Sigmoid colon (tissue), 7 donors: ENCODE results near the gene PRPS1L1. TPM values are rescaled to one million over a fixed set of nuclear protein-coding genes. Genes with fewer than 3 reads are reported as not detected.

ENCODE experiments used
- DNase-seq: peaks from one replicate; pipeline ENCODE4 v3.0.0-alpha.2; 2019
- H3K27ac ChIP-seq, 4 donors: fragments of 200-600 bp; sonication (generic); one replicate each; pipeline ENCODE4 v1.5.1; 2016 to 2019; ENCODE audit warnings: mild to moderate bottlenecking in 1 of 4
- H3K27me3 ChIP-seq, 3 donors: fragments of 200-600 bp; sonication (generic); one replicate each; pipeline ENCODE4 v1.5.1; 2019; ENCODE audit warnings: mild to moderate bottlenecking in 1 of 3
- H3K36me3 ChIP-seq, 4 donors: fragments of 200-600 bp; sonication (generic); one replicate each; pipeline ENCODE4 v1.5.1; 2016 to 2019
- H3K4me1 ChIP-seq, 4 donors: fragments of 200-600 bp; sonication (generic); one replicate each; pipeline ENCODE4 v1.5.1; 2017 to 2019
- H3K4me3 ChIP-seq, 4 donors: fragments of 200-600 bp; sonication (generic); one replicate each; pipeline ENCODE4 v1.5.1; 2017 to 2019; ENCODE audit warnings: mild to moderate bottlenecking in 2 of 4, moderate library complexity in 1 of 4
- H3K9me3 ChIP-seq, 4 donors: fragments of 200-600 bp in 3 of 4; sonication (generic) in 3 of 4; one replicate each; pipeline versions ENCODE4 v1.5.1 to v1.6.1; 2013 to 2019
- CTCF ChIP-seq, 4 experiments: fragments of 450-650 bp in 3 of 4; fragments of 200-600 bp in 1 of 4; IDR thresholded peaks; one replicate each; pipeline ENCODE4 v1.5.1; 2016 to 2019; ENCODE audit warnings: antibody characterized with exemption in 4 of 4, mild to moderate bottlenecking in 3 of 4, moderate library complexity in 2 of 4
- EP300 ChIP-seq, 4 donors: sonication (generic); formaldehyde crosslinking; IDR thresholded peaks; one replicate each; pipeline ENCODE4 v1.6.1; 2017; ENCODE audit warnings: antibody characterized with exemption in 4 of 4
- POLR2A ChIP-seq, 2 donors: fragments of 450-650 bp; IDR thresholded peaks; one replicate each; pipeline ENCODE4 v1.6.1; 2016; ENCODE audit warnings: antibody characterized with exemption in 2 of 2, mild to moderate bottlenecking in 2 of 2, moderate library complexity in 2 of 2
- POLR2AphosphoS5 ChIP-seq, 4 donors: sonication (generic); formaldehyde crosslinking; IDR thresholded peaks; one replicate each; pipeline ENCODE4 v1.6.1; 2017; ENCODE audit warnings: antibody characterized with exemption in 4 of 4
- WGBS, 2 donors: extraction: QIAGEN DNeasy Blood & Tissue Kit; methylation state at CpG; one replicate each; pipeline ENCODE4 v1.1.7; 2013; 5-methylcytosine and 5-hydroxymethylcytosine counted together
- intact Hi-C: fragments of 100-400 bp; cut with DNase I; formaldehyde crosslinking; loops from one replicate; pipeline ENCODE4 v1.15.1; 2023
- polyA plus RNA-seq, 3 donors: library from polyadenylated mRNA; stranded (reverse); fragments of 200-250 nt; gene quantifications; one replicate each; pipeline ENCODE4 v1.2.3, GENCODE V29; 2013
- total RNA-seq, 4 donors: library from RNA; depleted of rRNA; stranded (reverse); fragments of >200 nt; gene quantifications; one replicate each; pipeline ENCODE4 v1.1.0, GENCODE V29; 2016
- donor health status: healthy with polysubstance abuse.
- donor health status: Bipolar disorder and iron deficiency.
- donor health status: healthy.

The PRPS1L1 gene
- total and polyA plus RNA-seq, 7 donors, result not detected

DNA sequence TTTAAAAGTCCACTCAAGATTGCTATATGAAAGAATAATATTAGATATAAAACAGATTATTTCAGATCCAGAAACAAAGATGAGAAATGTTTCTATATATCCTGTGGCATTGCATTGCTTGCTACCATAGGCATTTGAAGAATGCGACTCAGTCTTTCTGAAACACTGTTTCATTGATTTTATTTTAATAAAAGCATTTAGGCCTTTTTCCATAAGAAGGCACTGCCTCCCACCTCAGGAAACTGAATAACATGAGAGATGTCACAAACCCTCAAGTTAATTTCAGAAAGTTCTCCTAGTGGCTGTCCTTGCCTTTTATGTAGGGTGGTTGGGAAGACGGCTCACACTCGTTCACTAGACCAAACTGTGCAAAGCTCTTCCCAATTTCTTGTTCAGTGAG is 23.3 kb downstream of the PRPS1L1 start:
- Histone ChIP-seq H3K36me3 (no peaks in the 10 kb centered on the region), H3K4me1 (no peaks in the 10 kb centered on the region)
- WGBS, 2 donors, result 91 to 97% methylated on average over 3 of the region's 3 CpGs

DNA sequence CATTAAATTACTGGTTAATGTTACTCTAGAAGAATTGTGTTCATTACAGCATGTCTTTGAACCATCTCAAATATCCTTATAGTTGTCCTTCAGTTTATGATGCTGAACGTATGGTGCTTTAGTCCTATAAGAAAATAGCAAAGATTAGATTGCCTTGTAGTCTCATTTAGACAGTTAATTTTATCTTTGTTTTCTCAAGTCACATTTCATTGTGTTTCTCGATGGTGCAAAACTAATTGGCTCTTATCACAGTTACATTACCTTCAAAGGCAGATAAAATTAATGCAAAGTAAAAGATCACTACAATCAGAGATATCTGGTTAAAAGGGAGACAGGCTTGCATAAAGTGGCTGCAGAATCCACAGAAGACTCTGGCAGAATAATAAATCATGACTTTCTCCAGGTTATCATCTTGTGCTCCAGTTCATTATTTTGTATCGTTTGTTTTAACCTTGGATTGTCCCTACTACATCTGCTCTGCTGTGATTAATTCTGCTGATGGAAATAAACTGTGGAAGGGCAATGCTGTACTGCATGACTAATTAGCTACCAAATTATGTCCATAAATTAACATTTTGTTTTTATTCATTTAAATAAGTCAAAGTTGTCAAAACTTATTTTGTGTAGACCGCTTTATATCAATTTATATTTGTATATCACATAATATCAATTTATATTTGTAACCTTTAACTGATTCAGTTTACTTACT is 24.2 kb downstream of the PRPS1L1 start:
- no peak for TF ChIP-seq CTCF (IDR thresholded peaks at IDR 0.05)
- TF ChIP-seq POLR2AphosphoS5 (IDR thresholded peaks at IDR 0.05), result no peak
- TF ChIP-seq POLR2A (IDR thresholded peaks at IDR 0.05), result no peak
- TF ChIP-seq EP300 (IDR thresholded peaks at IDR 0.05), result no peak
- DNase-seq, result no peak
- WGBS, 2 donors, result 41 to 75% methylated on average over 4 of the region's 4 CpGs
- Histone ChIP-seq H3K36me3 (no peaks in the 10 kb centered on the region), H3K9me3 (peaks cover 0 to 3% (median 1%) of the 10 kb centered on the region in 4 donors), H3K27ac (no peak overlapping the region), H3K4me3 (no peak overlapping the region), H3K27me3 (no peaks in the 10 kb centered on the region), H3K4me1 (no peaks in the 10 kb centered on the region)
- intact Hi-C loops, result no loop called here

More for the DNA sequence above, 23.3 kb downstream of the PRPS1L1 start:
- TF ChIP-seq POLR2AphosphoS5 (IDR thresholded peaks at IDR 0.05) (no peak), EP300 (IDR thresholded peaks at IDR 0.05) (no peak), POLR2A (IDR thresholded peaks at IDR 0.05) (no peak), CTCF (IDR thresholded peaks at IDR 0.05) (no peak)
- no peak overlapping the region for H3K27ac ChIP-seq
- H3K9me3 ChIP-seq, result peaks cover 0 to 3% (median 0%) of the 10 kb centered on the region in 4 donors
- intact Hi-C loops, result no loop called here
- no peak for DNase-seq
- H3K4me3 ChIP-seq, result no peak overlapping the region
- H3K27me3 ChIP-seq, result no peaks in the 10 kb centered on the region

DNA sequence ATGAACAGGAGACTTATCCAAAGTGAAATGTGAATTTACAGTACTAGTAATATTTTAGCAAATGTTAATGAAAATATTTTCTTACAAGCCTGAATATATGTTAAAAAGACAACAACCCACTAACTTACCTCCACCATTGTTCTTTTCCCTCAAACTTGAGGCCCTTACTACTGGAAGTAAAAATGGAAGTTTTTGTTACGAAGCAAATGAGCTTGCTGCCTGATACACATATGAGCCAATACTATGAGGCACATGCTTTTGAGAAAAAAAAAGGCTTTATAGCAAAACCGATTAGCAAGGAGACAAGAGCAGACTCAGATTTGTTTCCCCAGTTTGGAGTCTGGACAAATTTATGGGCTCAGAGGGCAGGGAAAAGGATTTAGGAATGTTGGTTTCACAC is 29.0 kb downstream of the PRPS1L1 start:
- no peaks in the 10 kb centered on the region for H3K36me3 ChIP-seq
- 91 to 95% methylated on average over 2 of the region's 2 CpGs for WGBS, 2 donors
- H3K4me3 ChIP-seq, result no peak overlapping the region
- H3K4me1 ChIP-seq, result no peaks in the 10 kb centered on the region
- no peak overlapping the region for H3K27ac ChIP-seq
- peaks cover 0 to 3% (median 0%) of the 10 kb centered on the region in 4 donors for H3K9me3 ChIP-seq
- DNase-seq, result no peak
- H3K27me3 ChIP-seq, result no peaks in the 10 kb centered on the region
- TF ChIP-seq EP300 (IDR thresholded peaks at IDR 0.05) (no peak), CTCF (IDR thresholded peaks at IDR 0.05) (no peak)
- intact Hi-C loops, result no loop called here

DNA sequence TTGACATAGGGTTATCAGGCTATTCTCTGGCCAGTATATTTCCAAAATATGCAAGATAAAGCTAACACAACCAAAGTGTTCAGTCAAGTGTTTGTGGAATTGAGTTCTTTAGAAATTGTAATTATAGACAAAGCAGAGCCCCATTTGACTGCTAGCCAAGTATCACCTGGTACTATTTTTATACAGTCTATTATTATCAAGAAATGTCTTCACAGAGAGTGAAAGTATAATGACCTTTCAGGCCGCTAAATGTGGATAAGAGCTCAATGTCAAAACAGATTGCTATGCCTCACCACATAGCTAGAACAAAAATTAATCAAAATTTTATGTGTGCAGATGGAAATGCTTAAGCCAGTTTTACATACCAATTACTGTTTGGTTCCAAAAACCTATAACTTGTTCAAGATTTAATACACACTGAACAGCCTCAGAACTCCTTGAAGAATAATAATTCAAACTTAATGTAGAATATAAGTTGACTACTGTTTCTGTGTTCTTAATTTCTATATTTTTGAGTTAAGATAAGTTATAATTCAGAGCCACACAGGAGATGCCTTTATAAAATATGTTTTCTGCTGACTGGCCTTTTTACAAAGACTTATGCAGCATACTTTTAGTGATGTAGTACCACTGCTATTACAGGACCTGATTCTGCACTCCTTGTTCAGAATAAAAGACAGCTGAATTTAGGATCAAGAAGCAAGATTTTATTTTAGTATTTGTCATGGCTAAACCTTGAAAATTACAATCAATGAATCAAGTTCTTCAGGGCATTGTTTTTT is 31.0 kb downstream of the PRPS1L1 start:
- H3K9me3 ChIP-seq, result peaks cover 0 to 3% (median 0%) of the 10 kb centered on the region in 4 donors
- H3K36me3 ChIP-seq, result no peaks in the 10 kb centered on the region
- intact Hi-C loops, result no loop called here
- no peak overlapping the region for H3K27ac ChIP-seq
- WGBS, 2 donors, result 0 to 29% methylated on average over 1 of the region's 1 CpG
- H3K4me3 ChIP-seq, result no peak overlapping the region
- no peak for DNase-seq
- TF ChIP-seq CTCF (IDR thresholded peaks at IDR 0.05), result no peak
- no peak for TF ChIP-seq POLR2A (IDR thresholded peaks at IDR 0.05)
- TF ChIP-seq POLR2AphosphoS5 (IDR thresholded peaks at IDR 0.05), result no peak
- TF ChIP-seq EP300 (IDR thresholded peaks at IDR 0.05), result no peak
- H3K27me3 ChIP-seq, result no peaks in the 10 kb centered on the region
- no peaks in the 10 kb centered on the region for H3K4me1 ChIP-seq
